Mammary epithelial cell (primary cell): ENCODE data around the gene PRM2.

ENCODE experiments used
- EZH2 ChIP-seq: IDR thresholded peaks from 2 replicates; pipeline ENCODE4 v1.6.1; 2012; ENCODE audit warnings: low read length, inconsistent platforms, borderline replicate concordance
- TF ChIP-seq, protein P1 (sequence below), 2 donors: IDR thresholded peaks in 1 of 2; conservative IDR thresholded peaks in 1 of 2; 2 replicates each; pipeline ENCODE4 v1.5.1; 2011 to 2012; ENCODE audit warnings: inconsistent platforms in 2 of 2, low read length in 2 of 2, mild to moderate bottlenecking in 2 of 2, control low read depth in 1 of 2, low read depth in 1 of 2; ENCODE audit not compliant: insufficient read depth in 1 of 2; ENCODE audit errors: extremely low read depth in 1 of 2

DNA sequence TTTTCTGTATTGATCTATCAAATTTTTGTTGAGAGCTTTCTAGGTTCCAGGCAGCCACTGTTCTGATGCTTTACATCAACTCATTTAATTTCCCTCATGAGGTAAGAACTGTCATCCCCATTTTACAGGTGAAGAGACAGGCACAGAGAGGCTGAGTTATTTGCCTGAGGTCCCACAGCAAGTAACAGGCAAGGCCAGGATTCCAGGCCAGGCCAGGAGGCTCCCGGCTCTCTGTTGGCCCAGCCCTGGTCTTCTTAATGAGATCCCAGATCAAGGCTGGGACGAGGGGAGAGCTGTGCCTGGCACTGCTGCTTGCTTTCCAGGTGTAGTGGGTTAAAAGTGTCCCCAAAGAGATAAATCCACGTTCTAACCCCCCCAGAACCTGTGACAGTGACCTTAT lies 46.5 kb upstream of the PRM2 start:
- TF ChIP-seq, protein P1, sequence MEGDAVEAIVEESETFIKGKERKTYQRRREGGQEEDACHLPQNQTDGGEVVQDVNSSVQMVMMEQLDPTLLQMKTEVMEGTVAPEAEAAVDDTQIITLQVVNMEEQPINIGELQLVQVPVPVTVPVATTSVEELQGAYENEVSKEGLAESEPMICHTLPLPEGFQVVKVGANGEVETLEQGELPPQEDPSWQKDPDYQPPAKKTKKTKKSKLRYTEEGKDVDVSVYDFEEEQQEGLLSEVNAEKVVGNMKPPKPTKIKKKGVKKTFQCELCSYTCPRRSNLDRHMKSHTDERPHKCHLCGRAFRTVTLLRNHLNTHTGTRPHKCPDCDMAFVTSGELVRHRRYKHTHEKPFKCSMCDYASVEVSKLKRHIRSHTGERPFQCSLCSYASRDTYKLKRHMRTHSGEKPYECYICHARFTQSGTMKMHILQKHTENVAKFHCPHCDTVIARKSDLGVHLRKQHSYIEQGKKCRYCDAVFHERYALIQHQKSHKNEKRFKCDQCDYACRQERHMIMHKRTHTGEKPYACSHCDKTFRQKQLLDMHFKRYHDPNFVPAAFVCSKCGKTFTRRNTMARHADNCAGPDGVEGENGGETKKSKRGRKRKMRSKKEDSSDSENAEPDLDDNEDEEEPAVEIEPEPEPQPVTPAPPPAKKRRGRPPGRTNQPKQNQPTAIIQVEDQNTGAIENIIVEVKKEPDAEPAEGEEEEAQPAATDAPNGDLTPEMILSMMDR (conservative IDR thresholded peaks at IDR 0.05 in 1 of 2, IDR thresholded peaks at IDR 0.05 in 1 of 2; ENCODE audit: extremely low read depth in 1 of 2, insufficient read depth in 1 of 2, low read depth in 1 of 2, low read length in 2 of 2) = no peak
- no peak for TF ChIP-seq EZH2
